Ectodermal cell (in vitro differentiated cells): ENCODE data around the gene TFB1M.
"Not testable (repeated sequence)": the region's sequence is repeated elsewhere in the genome, so short reads cannot be mapped to it uniquely, and the experiment has no call there.

Experiments used
- H3K27ac ChIP-seq: 2 replicates; pipeline ENCODE4 v1.7.0; 2013; ENCODE audit warnings: mild to moderate bottlenecking, low read depth, low read length; ENCODE audit not compliant: insufficient read depth, poor library complexity, severe bottlenecking
- H3K27me3 ChIP-seq: 2 replicates; pipeline ENCODE4 v1.7.0; 2013; ENCODE audit warnings: mild to moderate bottlenecking, low read length; ENCODE audit not compliant: insufficient read depth, control insufficient read depth, poor library complexity, severe bottlenecking
- H3K36me3 ChIP-seq: one replicate; pipeline ENCODE4 v1.7.0; 2013; ENCODE audit warnings: low read length; ENCODE audit not compliant: control insufficient read depth, insufficient read depth
- H3K4me1 ChIP-seq: one replicate; pipeline ENCODE4 v1.7.0; 2013; ENCODE audit warnings: low read length; ENCODE audit not compliant: control insufficient read depth, insufficient read depth
- H3K4me3 ChIP-seq: 2 replicates; pipeline ENCODE4 v1.7.0; 2013; ENCODE audit warnings: low read depth, low read length, control low read depth; ENCODE audit not compliant: insufficient read depth
- H3K9me3 ChIP-seq: 2 replicates; pipeline ENCODE4 v1.7.0; 2013; ENCODE audit warnings: mild to moderate bottlenecking, low read length, moderate library complexity; ENCODE audit not compliant: control insufficient read depth
- WGBS, 2 experiments: methylation state at CpG; one replicate each; pipeline ENCODE4 v1.1.7; 2013; ENCODE audit warnings: missing lambda C conversion rate in 2 of 2; 5-methylcytosine and 5-hydroxymethylcytosine counted together

TFB1M gene

GRCh38 chr6:155227046-155227445, 87.2 kb downstream of the TFB1M start:
- Histone ChIP-seq H3K4me1 (no peaks in the 10 kb centered on the region), H3K9me3 (no peaks in the 10 kb centered on the region)

GRCh38 chr6:155224618-155225017, 89.7 kb downstream of the TFB1M start:
- H3K27ac ChIP-seq = no peak overlapping the region
- H3K36me3 ChIP-seq = peaks cover 2% of the 10 kb centered on the region
- no peaks in the 10 kb centered on the region for H3K9me3 ChIP-seq
- no peaks in the 10 kb centered on the region for H3K27me3 ChIP-seq
- no peak overlapping the region for H3K4me3 ChIP-seq
- 95 to 97% methylated on average over 7 of the region's 7 CpGs for WGBS, 2 experiments
- no peaks in the 10 kb centered on the region for H3K4me1 ChIP-seq

More at GRCh38 chr6:155227046-155227445, 87.2 kb downstream of the TFB1M start:
- no peak overlapping the region for H3K4me3 ChIP-seq
- H3K27me3 ChIP-seq = no peaks in the 10 kb centered on the region
- WGBS, 2 experiments = 40 to 47% methylated on average over 4 of the region's 4 CpGs
- H3K27ac ChIP-seq = no peak overlapping the region
- no peaks in the 10 kb centered on the region for H3K36me3 ChIP-seq

- Histone ChIP-seq H3K4me1 (no peaks in the 10 kb centered on the region), H3K9me3 (no peaks in the 10 kb centered on the region), H3K27ac (no peak overlapping the region), H3K27me3 (no peaks in the 10 kb centered on the region), H3K36me3 (peaks cover 4% of the 10 kb centered on the region), H3K4me3 (no peak overlapping the region)
- WGBS, 2 experiments = 85 to 87% methylated on average over 12 of the region's 12 CpGs
These were observed 90.4 kb downstream of the TFB1M start for GRCh38 chr6:155223646-155224451.

GRCh38 chr6:155222506-155222905, 91.8 kb downstream of the TFB1M start:
- no peaks in the 10 kb centered on the region for H3K27me3 ChIP-seq
- no peaks in the 10 kb centered on the region for H3K4me1 ChIP-seq
- peaks cover 4% of the 10 kb centered on the region for H3K36me3 ChIP-seq
- H3K9me3 ChIP-seq = no peaks in the 10 kb centered on the region
- no peak overlapping the region for H3K27ac ChIP-seq
- no peak overlapping the region for H3K4me3 ChIP-seq
- WGBS, 2 experiments = 91 to 92% methylated on average over 4 of the region's 4 CpGs

- Histone ChIP-seq H3K27me3 (no peaks in the 10 kb centered on the region), H3K36me3 (peaks cover 4% of the 10 kb centered on the region), H3K4me3 (no peak overlapping the region), H3K9me3 (no peaks in the 10 kb centered on the region), H3K27ac (no peak overlapping the region), H3K4me1 (peaks cover 11% of the 10 kb centered on the region)
- WGBS, 2 experiments = 94% methylated on average over 4 of the region's 4 CpGs
These were observed 93.2 kb downstream of the TFB1M start for GRCh38 chr6:155221086-155221485.

GRCh38 chr6:155219858-155220301, 94.4 kb downstream of the TFB1M start:
- no peak overlapping the region for H3K27ac ChIP-seq

GRCh38 chr6:155219299-155219698, 95.0 kb downstream of the TFB1M start:
- peaks cover 12% of the 10 kb centered on the region for H3K4me1 ChIP-seq
- H3K4me3 ChIP-seq = no peak overlapping the region
- WGBS, 2 experiments = 95 to 97% methylated on average over 7 of the region's 7 CpGs
- no peaks in the 10 kb centered on the region for H3K9me3 ChIP-seq
- no peak overlapping the region for H3K27ac ChIP-seq
- H3K27me3 ChIP-seq = no peaks in the 10 kb centered on the region
- H3K36me3 ChIP-seq = peaks cover 4% of the 10 kb centered on the region

More at GRCh38 chr6:155219858-155220301, 94.4 kb downstream of the TFB1M start:
- H3K4me1 ChIP-seq = peaks cover 12% of the 10 kb centered on the region
- 98% methylated on average over 5 of the region's 5 CpGs for WGBS, 2 experiments
- H3K27me3 ChIP-seq = no peaks in the 10 kb centered on the region
- H3K36me3 ChIP-seq = peaks cover 4% of the 10 kb centered on the region
- H3K9me3 ChIP-seq = no peaks in the 10 kb centered on the region
- H3K4me3 ChIP-seq = no peak overlapping the region

- 89 to 90% methylated on average over 16 to 20 of the region's 20 CpGs for WGBS, 2 experiments
- not testable (repeated sequence) for H3K27me3 ChIP-seq, H3K27ac ChIP-seq, H3K36me3 ChIP-seq, H3K9me3 ChIP-seq, H3K4me3 ChIP-seq
- H3K4me1 ChIP-seq = peaks cover 12% of the 10 kb centered on the region
These were observed 95.6 kb downstream of the TFB1M start for GRCh38 chr6:155218711-155219110.

GRCh38 chr6:155216312-155217046, 97.8 kb downstream of the TFB1M start:
- 18 to 24% methylated on average over 11 of the region's 11 CpGs for WGBS, 2 experiments
- Histone ChIP-seq H3K4me3 (no peak overlapping the region), H3K4me1 (peaks cover 12% of the 10 kb centered on the region), H3K9me3 (no peaks in the 10 kb centered on the region), H3K27me3 (no peaks in the 10 kb centered on the region), H3K36me3 (peaks cover 9% of the 10 kb centered on the region), H3K27ac (no peak overlapping the region)

- no peak overlapping the region for H3K4me3 ChIP-seq
- 92 to 95% methylated on average over 4 of the region's 4 CpGs for WGBS, 2 experiments
These were observed 98.4 kb downstream of the TFB1M start for GRCh38 chr6:155215906-155216305.

More at GRCh38 chr6:155215906-155216305, 98.4 kb downstream of the TFB1M start:
- Histone ChIP-seq H3K27ac (no peak overlapping the region), H3K27me3 (no peaks in the 10 kb centered on the region), H3K9me3 (no peaks in the 10 kb centered on the region), H3K36me3 (peaks cover 15% of the 10 kb centered on the region), H3K4me1 (peaks cover 12% of the 10 kb centered on the region)
